ENCODE results near the gene TAF5L. TPM values are rescaled to one million over a fixed set of nuclear protein-coding genes. Genes with fewer than 3 reads are reported as not detected.

Gene TAF5L
- total RNA-seq, 2 experiments from 2014 or later: 30.3 to 32.9 TPM

DNA sequence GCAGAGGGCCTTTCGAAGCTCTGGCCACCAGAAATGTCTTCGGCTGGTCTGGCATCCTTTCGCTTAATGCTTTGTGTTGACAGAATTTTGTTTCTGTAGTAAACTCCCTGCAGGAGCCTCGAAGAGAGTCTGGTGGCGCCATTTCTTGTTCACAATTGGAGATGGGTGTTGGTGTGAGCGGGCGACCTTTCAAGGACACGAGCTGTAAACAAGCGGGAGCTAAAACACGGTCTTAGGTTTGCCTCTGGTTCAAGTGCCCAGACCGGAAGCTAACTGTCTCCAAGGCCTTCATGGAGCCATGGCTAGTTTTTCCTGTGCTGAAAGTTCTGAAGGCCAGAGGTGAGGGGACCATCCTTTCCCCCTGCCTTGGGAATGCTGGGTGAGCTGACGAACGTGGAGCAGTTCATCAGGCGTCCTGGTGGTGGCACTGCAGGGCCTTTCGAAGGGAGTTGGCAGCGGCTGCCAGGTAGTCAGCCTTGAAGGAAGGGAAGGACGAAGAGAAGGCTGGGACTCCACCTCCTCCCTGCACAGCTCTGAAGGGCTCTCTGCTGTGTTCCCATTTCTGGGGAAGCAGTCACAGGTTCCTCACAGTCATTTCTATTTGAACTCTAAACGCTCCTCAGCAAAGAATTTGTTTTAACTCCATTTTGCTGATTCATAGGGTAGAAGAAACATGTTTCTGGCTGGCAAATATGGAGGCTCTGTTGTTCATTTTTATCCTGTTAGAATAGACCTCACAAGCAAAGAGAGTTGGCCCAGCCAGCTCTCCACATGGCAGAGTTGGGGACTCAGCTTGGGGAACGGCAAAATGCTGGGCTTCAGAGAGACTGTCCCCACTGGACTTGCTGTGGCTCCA is 35.3 kb upstream of the TAF5L start:
- Histone ChIP-seq H3K4me1 (ENCODE audit: insufficient read depth, low read length, poor library complexity, severe bottlenecking) (peaks cover 29% of the 10 kb centered on the region), H3K4me2 (ENCODE audit: low read length) (no peak overlapping the region), H3K27ac (ENCODE audit: low read depth, low read length, poor library complexity, severe bottlenecking) (no peak overlapping the region), H4K20me1 (ENCODE audit: insufficient read depth, low read length) (no peaks in the 10 kb centered on the region), H3K9me3 (ENCODE audit: low read length) (no peaks in the 10 kb centered on the region), H2AFZ (ENCODE audit: low read length) (no peak overlapping the region), H3K79me2 (ENCODE audit: insufficient read depth, low read depth, low read length) (no peaks in the 10 kb centered on the region), H3K4me3 (ENCODE audit: low read depth, low read length, poor library complexity, severe bottlenecking) (no peak overlapping the region), H3K9me2 (ENCODE audit: insufficient read depth, low read length) (no peaks in the 10 kb centered on the region), H3K36me3 (ENCODE audit: insufficient read depth, low read length) (peaks cover 90% of the 10 kb centered on the region)
- CTCF ChIA-PET (ENCODE audit: unreplicated experiment): interaction anchor here (0.6 to 1.1 kb wide), 3 partner anchors 31 to 40 kb away, joined by 3 to 6 read pairs (median 3); no protein-coding TSS in a partner anchor
- POLR2A ChIA-PET: interaction anchor here (0.6 to 1.5 kb wide), 3 partner anchors 550 to 645 kb away, joined by 3 to 4 read pairs (median 3); no protein-coding TSS in a partner anchor
- intact Hi-C loops (cut with micrococcal nuclease; ENCODE audit: unreplicated experiment): loop anchor here (1.0 to 5.0 kb wide), 4 partner anchors 196 to 649 kb away; no protein-coding TSS in a partner anchor
- TF ChIP-seq, protein P1, sequence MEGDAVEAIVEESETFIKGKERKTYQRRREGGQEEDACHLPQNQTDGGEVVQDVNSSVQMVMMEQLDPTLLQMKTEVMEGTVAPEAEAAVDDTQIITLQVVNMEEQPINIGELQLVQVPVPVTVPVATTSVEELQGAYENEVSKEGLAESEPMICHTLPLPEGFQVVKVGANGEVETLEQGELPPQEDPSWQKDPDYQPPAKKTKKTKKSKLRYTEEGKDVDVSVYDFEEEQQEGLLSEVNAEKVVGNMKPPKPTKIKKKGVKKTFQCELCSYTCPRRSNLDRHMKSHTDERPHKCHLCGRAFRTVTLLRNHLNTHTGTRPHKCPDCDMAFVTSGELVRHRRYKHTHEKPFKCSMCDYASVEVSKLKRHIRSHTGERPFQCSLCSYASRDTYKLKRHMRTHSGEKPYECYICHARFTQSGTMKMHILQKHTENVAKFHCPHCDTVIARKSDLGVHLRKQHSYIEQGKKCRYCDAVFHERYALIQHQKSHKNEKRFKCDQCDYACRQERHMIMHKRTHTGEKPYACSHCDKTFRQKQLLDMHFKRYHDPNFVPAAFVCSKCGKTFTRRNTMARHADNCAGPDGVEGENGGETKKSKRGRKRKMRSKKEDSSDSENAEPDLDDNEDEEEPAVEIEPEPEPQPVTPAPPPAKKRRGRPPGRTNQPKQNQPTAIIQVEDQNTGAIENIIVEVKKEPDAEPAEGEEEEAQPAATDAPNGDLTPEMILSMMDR (conservative IDR thresholded peaks at IDR 0.05; ENCODE audit: low read length): peak; percentile 94
- TF ChIP-seq EZH2phosphoT487 (IDR thresholded peaks at IDR 0.05; ENCODE audit: borderline replicate concordance, low read depth, low read length): no peak
- no TSS peak for BruUV-seq (replicated peaks)
- peak; percentile 79 for DNase-seq (ENCODE audit: low spot score)

DNA sequence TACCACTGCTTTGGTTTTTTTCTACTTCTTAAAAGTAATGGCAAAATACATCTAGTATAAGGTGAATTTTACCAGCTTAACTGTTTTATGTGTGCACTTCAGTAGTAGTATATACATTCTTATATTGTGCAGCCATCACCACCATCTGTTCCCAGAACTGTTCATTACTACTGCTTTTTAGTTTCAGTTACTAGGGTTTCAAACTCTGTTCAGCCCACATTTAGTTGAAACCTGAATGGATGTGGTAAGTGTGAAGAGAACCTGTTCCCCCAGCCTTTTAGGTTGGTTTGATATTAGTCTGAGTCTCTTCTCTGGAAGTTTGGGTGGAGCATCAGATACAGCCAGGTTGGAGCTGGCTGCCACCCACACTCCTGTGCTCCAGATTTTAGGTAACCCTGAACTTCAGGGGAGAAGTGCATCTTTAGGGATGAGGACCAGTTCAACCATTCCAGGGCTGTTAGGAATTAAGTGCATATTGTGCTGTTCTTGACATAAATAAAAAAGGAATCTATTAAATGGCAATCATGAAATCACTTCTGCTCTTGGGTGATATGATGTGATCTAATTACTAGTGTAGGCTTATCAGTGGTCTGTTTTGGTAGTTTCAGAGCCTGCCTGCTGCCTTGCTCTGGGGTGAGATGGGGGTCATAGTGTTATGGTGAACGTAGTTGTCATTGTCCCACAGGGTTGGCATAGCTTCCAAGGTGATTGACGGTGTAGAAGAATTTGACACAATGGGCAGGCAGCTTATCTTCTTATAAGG is 32.3 kb upstream of the TAF5L start:
- Histone ChIP-seq H3K36me3 (ENCODE audit: insufficient read depth, low read length) (peaks cover 98% of the 10 kb centered on the region), H3K9me2 (ENCODE audit: insufficient read depth, low read length) (no peaks in the 10 kb centered on the region), H3K79me2 (ENCODE audit: insufficient read depth, low read depth, low read length) (no peaks in the 10 kb centered on the region), H3K27ac (ENCODE audit: low read depth, low read length, poor library complexity, severe bottlenecking) (no peak overlapping the region), H4K20me1 (ENCODE audit: insufficient read depth, low read length) (no peaks in the 10 kb centered on the region), H3K9me3 (ENCODE audit: low read length) (no peaks in the 10 kb centered on the region), H3K4me2 (ENCODE audit: low read length) (no peak overlapping the region), H3K4me3 (ENCODE audit: low read depth, low read length, poor library complexity, severe bottlenecking) (no peak overlapping the region), H2AFZ (ENCODE audit: low read length) (no peak overlapping the region), H3K4me1 (ENCODE audit: insufficient read depth, low read length, poor library complexity, severe bottlenecking) (peaks cover 4% of the 10 kb centered on the region)
- ChIA-PET POLR2A (interaction anchor here (0.6 kb wide), 1 partner anchor 476 kb away, joined by 3 read pairs; no protein-coding TSS in a partner anchor), CTCF (ENCODE audit: unreplicated experiment) (no interaction called here)
- no TSS peak for BruUV-seq (replicated peaks)
- no peak for DNase-seq (ENCODE audit: low spot score)
- no peak for TF ChIP-seq EZH2phosphoT487 (IDR thresholded peaks at IDR 0.05; ENCODE audit: borderline replicate concordance, low read depth, low read length)
- TF ChIP-seq, protein P1 (conservative IDR thresholded peaks at IDR 0.05; ENCODE audit: low read length): no peak
- intact Hi-C loops (cut with micrococcal nuclease; ENCODE audit: unreplicated experiment): no loop called here
